ENCODE results near the gene GYPC. TPM values are rescaled to one million over a fixed set of nuclear protein-coding genes. Genes with fewer than 3 reads are reported as not detected.

Gene GYPC
- 37.0 and 53.5 TPM in 2 replicates for total RNA-seq

GRCh38 chr2:126655500-126656430 is at the start of gene GYPC:
Gene GYPC, plus strand, starts transcription at chr2:126656158. Its CDS starts 106 bp downstream, at chr2:126656264.

Other genes starting within 250 kb of the GYPC start
- gene TEX51, start 242.7 kb downstream of the GYPC start, total RNA-seq: not detected in 2 replicates